HCT116 (cell line): ENCODE data around the gene EMILIN1. TPM values are rescaled to one million over a fixed set of nuclear protein-coding genes. Genes with fewer than 3 reads are reported as not detected.

ENCODE experiments used
- ATAC-seq: fragments of 200-7000 bp; cut with Tn5 transposase; 2 replicates; pipeline ENCODE4 v1.9.1; 2020; ENCODE audit warnings: mild to moderate bottlenecking, moderate library complexity
- BruUV-seq: library from RNA; stranded (reverse); fragments of 400-500 nt; replicated peaks from 2 replicates; lab custom pipeline; 2021; lab: Mats Ljungman, UMichigan
- CTCF ChIA-PET: fragments of 300-600 bp; sonication (Branson Sonifier 250); formaldehyde crosslinking; loops from one replicate; lab custom pipeline; 2021; ENCODE audit warnings: antibody characterized with exemption; lab: Charles Lee
- POLR2A ChIA-PET: fragments of 300-600, 350-600 bp; sonication (Branson Sonifier 250); formaldehyde crosslinking; loops from one replicate; lab custom pipeline; 2021; ENCODE audit warnings: antibody characterized with exemption; lab: Charles Lee
- RAD21 ChIA-PET, 2 experiments: fragments of 300-600 bp; sonication (Branson Sonifier 250); formaldehyde crosslinking; loops; one replicate each; lab custom pipeline; 2023; ENCODE audit warnings: low total read pairs in 2 of 2; ENCODE audit not compliant: uncharacterized antibody in 2 of 2, unreplicated experiment in 2 of 2, low non-redundant PET in 1 of 2; lab: Charles Lee
- DNase-seq: peaks from one replicate; pipeline ENCODE4 v3.0.0-alpha.2; 2010; ENCODE audit warnings: low read depth, low spot score
- H2AFZ ChIP-seq: fragments of 200-600 bp; shearing (Covaris generic), sonication (generic); 2 replicates; pipeline ENCODE4 v1.6.1; 2017; ENCODE audit warnings: low read depth, mixed run types, mixed read lengths, antibody characterized with exemption, low read length; ENCODE audit not compliant: poor library complexity, severe bottlenecking
- H3K27ac ChIP-seq: 2 replicates; pipeline ENCODE4 v1.5.1; 2012; ENCODE audit warnings: low read depth, low read length
- H3K27me3 ChIP-seq: fragments of 200-600 bp; sonication (generic); 2 replicates; pipeline ENCODE4 v1.6.1; 2016; ENCODE audit warnings: mixed run types, low read length, mixed read lengths; ENCODE audit not compliant: insufficient read depth
- H3K36me3 ChIP-seq, 2 experiments: fragments of 200-500 bp in 1 of 2; fragments of 200-600 bp in 1 of 2; sonication (Bioruptor generic) in 1 of 2; sonication (generic) in 1 of 2; 2 replicates each; pipeline versions ENCODE4 v1.5.1 to v1.6.1; 2014 to 2016; ENCODE audit warnings: low read length in 2 of 2, inconsistent platforms in 1 of 2, mixed read lengths in 1 of 2, mixed run types in 1 of 2; ENCODE audit not compliant: insufficient read depth in 2 of 2, control insufficient read depth in 1 of 2
- H3K4me1 ChIP-seq, 2 experiments: fragments of 200-600 bp in 1 of 2; sonication (generic) in 1 of 2; 2 replicates each; pipeline versions ENCODE4 v1.5.1 to v1.6.1; 2012 to 2017; ENCODE audit warnings: low read length in 2 of 2, inconsistent platforms in 1 of 2, mild to moderate bottlenecking in 1 of 2, mixed read lengths in 1 of 2, mixed run types in 1 of 2, moderate library complexity in 1 of 2; ENCODE audit not compliant: insufficient read depth in 2 of 2, control insufficient read depth in 1 of 2
- H3K4me2 ChIP-seq: fragments of 200-600 bp; sonication (generic); 2 replicates; pipeline ENCODE4 v1.6.1; 2017; ENCODE audit warnings: mixed run types, low read length, mixed read lengths
- H3K4me3 ChIP-seq, 2 experiments: fragments of 200-600 bp in 1 of 2; sonication (generic) in 1 of 2; replicated peaks in 1 of 2; 2 replicates each; pipeline ENCODE4 v1.5.1; 2011 to 2016; ENCODE audit warnings: low read length in 2 of 2, control low read depth in 1 of 2, low read depth in 1 of 2, mild to moderate bottlenecking in 1 of 2, mixed read lengths in 1 of 2, mixed run types in 1 of 2
- H3K79me2 ChIP-seq: fragments of 200-600 bp; sonication (generic); 2 replicates; pipeline ENCODE4 v1.6.1; 2017; ENCODE audit warnings: mild to moderate bottlenecking, mixed run types, low read length, moderate library complexity, mixed read lengths; ENCODE audit not compliant: insufficient read depth
- H3K9ac ChIP-seq: fragments of 200-600 bp; sonication (generic); 2 replicates; pipeline ENCODE4 v1.6.1; 2016; ENCODE audit warnings: low read length, mixed read lengths
- H3K9me2 ChIP-seq: fragments of 200-600 bp; sonication (generic), shearing (Covaris generic); 2 replicates; pipeline ENCODE4 v1.6.1; 2017; ENCODE audit warnings: mixed run types, mild to moderate bottlenecking, moderate library complexity; ENCODE audit not compliant: insufficient read depth
- H3K9me3 ChIP-seq, 2 experiments: fragments of 200-500 bp in 1 of 2; fragments of 200-600 bp in 1 of 2; sonication (Bioruptor generic) in 1 of 2; sonication (generic) in 1 of 2; 2 replicates each; pipeline ENCODE4 v1.6.1; 2014 to 2017; ENCODE audit warnings: low read length in 2 of 2, mixed read lengths in 2 of 2, inconsistent platforms in 1 of 2, low read depth in 1 of 2, mild to moderate bottlenecking in 1 of 2, mixed run types in 1 of 2, moderate library complexity in 1 of 2; ENCODE audit not compliant: control insufficient read depth in 1 of 2, insufficient read depth in 1 of 2
- H4K20me1 ChIP-seq: fragments of 200-600 bp; sonication (generic), shearing (Covaris generic); 2 replicates; pipeline ENCODE4 v1.6.1; 2017; ENCODE audit warnings: mixed run types, mild to moderate bottlenecking, moderate library complexity; ENCODE audit not compliant: insufficient read depth
- CEBPB ChIP-seq: IDR thresholded peaks from 2 replicates; pipeline ENCODE4 v1.6.1; 2012; ENCODE audit warnings: low read depth
- EGR1 ChIP-seq: IDR thresholded peaks from 2 replicates; pipeline ENCODE4 v1.6.1; 2012; ENCODE audit warnings: low read depth
- MAX ChIP-seq: IDR thresholded peaks from 2 replicates; pipeline ENCODE4 v1.6.1; 2012
- POLR2AphosphoS5 ChIP-seq: IDR thresholded peaks from 2 replicates; pipeline ENCODE4 v1.6.1; 2011; ENCODE audit warnings: mild to moderate bottlenecking, low read depth, low read length, moderate library complexity
- REST ChIP-seq: IDR thresholded peaks from 2 replicates; pipeline ENCODE4 v1.6.1; 2012; ENCODE audit warnings: low read depth
- SIN3A ChIP-seq: IDR thresholded peaks from 2 replicates; pipeline ENCODE4 v1.6.1; 2012; ENCODE audit warnings: low read depth
- SP1 ChIP-seq: IDR thresholded peaks from 2 replicates; pipeline ENCODE4 v1.6.1; 2012; ENCODE audit warnings: low read depth
- TCF7L2 ChIP-seq: IDR thresholded peaks from 2 replicates; pipeline ENCODE4 v1.7.0; 2011; ENCODE audit warnings: borderline replicate concordance, inconsistent platforms; ENCODE audit not compliant: insufficient read depth, insufficient read length; ENCODE audit errors: extremely low read depth
- ZBTB33 ChIP-seq: IDR thresholded peaks from 2 replicates; pipeline ENCODE4 v1.6.1; 2011; ENCODE audit warnings: mild to moderate bottlenecking, low read length, moderate library complexity; ENCODE audit not compliant: insufficient replicate concordance; ENCODE audit errors: extremely low read depth
- intact Hi-C: fragments of 100-400 bp; cut with micrococcal nuclease; formaldehyde crosslinking; loops from 2 replicates; pipeline ENCODE4 v1.10.0; 2022
- total RNA-seq: library from RNA; stranded (reverse); gene quantifications from one replicate; pipeline ENCODE4 v1.2.1, GENCODE V29; 2021; ENCODE audit not compliant: unreplicated experiment

The EMILIN1 gene
- total RNA-seq, 1 experiment from 2014 or later, result 0.59 TPM

- H3K36me3 ChIP-seq, result no peaks in the 10 kb centered on the region
- H3K79me2 ChIP-seq, result no peaks in the 10 kb centered on the region
- no peak for DNase-seq
- CTCF ChIA-PET, result no interaction called here
- H4K20me1 ChIP-seq, result no peaks in the 10 kb centered on the region
- no peaks in the 10 kb centered on the region for H3K9me2 ChIP-seq
- H3K4me3 ChIP-seq, result no peak overlapping the region
- H2AFZ ChIP-seq, result no peak overlapping the region
- no peak for ATAC-seq
- no peak overlapping the region for H3K27ac ChIP-seq
- intact Hi-C loops, result no loop called here
- H3K9ac ChIP-seq, result no peak overlapping the region
- no peak overlapping the region for H3K4me2 ChIP-seq
- BruUV-seq, result TSS peak; percentile 24
- H3K9me3 ChIP-seq, result no peaks in the 10 kb centered on the region
- RAD21 ChIA-PET, result no interaction called here
- no peaks in the 10 kb centered on the region for H3K27me3 ChIP-seq
- POLR2A ChIA-PET, result no interaction called here
- peaks cover 0 to 17% of the 10 kb centered on the region in 2 experiments; a peak in 3 of 4 replicates for H3K4me1 ChIP-seq
- TF ChIP-seq EGR1 (no peak), REST (no peak), ZBTB33 (no peak), CEBPB (no peak), TCF7L2 (no peak), SP1 (no peak), POLR2AphosphoS5 (no peak), MAX (no peak), SIN3A (no peak)
Observed at GRCh38 chr2:27115519-27115918, 37.1 kb downstream of the EMILIN1 start.
